K562 (cell line): Measurements from ENCODE around the gene SETDB2. TPM values are rescaled to one million over a fixed set of nuclear protein-coding genes. Genes with fewer than 3 reads are reported as not detected.

Source experiments
- ATAC-seq: fragments of 200-7000 bp; cut with Tn5 transposase; 3 replicates; pipeline ENCODE4 v1.9.1; 2020; ENCODE audit warnings: moderate library complexity
- BruUV-seq: library from RNA; stranded (reverse); fragments of 400-500 nt; replicated peaks from 2 replicates; lab custom pipeline; 2021; lab: Mats Ljungman, UMichigan
- CTCF ChIA-PET: fragments of 300-600 bp; formaldehyde crosslinking; extraction: SDS; loops from one replicate; lab custom pipeline; 2021; ENCODE audit warnings: low intra/inter-chr PET ratio; lab: Yijun Ruan, JAX
- POLR2A ChIA-PET: fragments of 300-600, 350-650 bp; sonication (Branson Sonifier 250); formaldehyde crosslinking; extraction: SDS; loops from one replicate; lab custom pipeline; 2021; ENCODE audit warnings: antibody characterized with exemption, inconsistent platforms; lab: Yijun Ruan, JAX
- DNase-seq, 4 experiments: peaks; one replicate each; pipeline versions ENCODE4 v3.0.0 to v3.0.0-alpha.2; 2011 to 2018; ENCODE audit warnings: low spot score in 3 of 4, mixed read lengths in 3 of 4; ENCODE audit errors: extremely low read depth in 1 of 4
- FAIRE-seq: peaks from 2 replicates; lab custom pipeline; 2011; peaks lifted over from hg19 to GRCh38; lab: Jason Lieb, UNC
- H2AFZ ChIP-seq: 2 replicates; pipeline ENCODE4 v1.6.0; 2011; ENCODE audit warnings: low read depth, low read length, control low read depth, inconsistent platforms
- H3K27ac ChIP-seq: fragments of 200-600 bp; 3 replicates; pipeline ENCODE4 v1.8.0; 2011; ENCODE audit warnings: low read depth, mild to moderate bottlenecking, control low read depth, inconsistent platforms, low read length, moderate library complexity, mixed read lengths; ENCODE audit errors: extremely low read depth
- H3K27me3 ChIP-seq, 2 experiments: fragments of 300-600 bp in 1 of 2; 2 replicates in 1 of 2; 3 replicates in 1 of 2; pipeline versions ENCODE4 v1.6.0 to v1.8.0; 2011; ENCODE audit warnings: inconsistent platforms in 2 of 2, low read length in 2 of 2, mild to moderate bottlenecking in 1 of 2, mixed read lengths in 1 of 2, moderate library complexity in 1 of 2; ENCODE audit not compliant: control insufficient read depth in 2 of 2, insufficient read depth in 2 of 2
- H3K36me3 ChIP-seq: fragments of 300-600 bp; 3 replicates; pipeline ENCODE4 v1.8.0; 2011; ENCODE audit warnings: mild to moderate bottlenecking, low read length, inconsistent platforms; ENCODE audit not compliant: control insufficient read depth, insufficient read depth
- H3K4me1 ChIP-seq, 2 experiments: fragments of 200-600 bp in 1 of 2; replicated peaks in 1 of 2; 2 replicates in 1 of 2; 3 replicates in 1 of 2; pipeline versions ENCODE4 v1.5.1 to v1.8.0; 2011; ENCODE audit warnings: inconsistent platforms in 2 of 2, low read length in 2 of 2, mild to moderate bottlenecking in 1 of 2, mixed read lengths in 1 of 2, moderate library complexity in 1 of 2; ENCODE audit not compliant: control insufficient read depth in 2 of 2, insufficient read depth in 2 of 2
- H3K4me2 ChIP-seq: 2 replicates; pipeline ENCODE4 v1.6.1; 2011; ENCODE audit warnings: low read length, control low read depth, inconsistent platforms, mixed read lengths; ENCODE audit not compliant: insufficient read depth
- H3K4me3 ChIP-seq: fragments of 200-600 bp; sonication (generic), shearing (Covaris generic); 2 replicates; pipeline ENCODE4 v1.5.1; 2016; ENCODE audit warnings: control low read depth, inconsistent platforms
- H3K79me2 ChIP-seq: fragments of 200-600 bp; 3 replicates; pipeline ENCODE4 v1.8.0; 2011; ENCODE audit warnings: low read length, inconsistent platforms; ENCODE audit not compliant: control insufficient read depth, insufficient read depth
- H3K9ac ChIP-seq, 2 experiments: 2 replicates each; pipeline versions ENCODE4 v1.6.0 to v1.6.1; 2011; ENCODE audit warnings: low read depth in 2 of 2, low read length in 2 of 2, control low read depth in 1 of 2, inconsistent platforms in 1 of 2, mild to moderate bottlenecking in 1 of 2, mixed read lengths in 1 of 2; ENCODE audit not compliant: insufficient read depth in 1 of 2
- H3K9me1 ChIP-seq: one replicate; pipeline ENCODE4 v1.6.0; 2011; ENCODE audit warnings: inconsistent platforms, mild to moderate bottlenecking, low read length, moderate library complexity; ENCODE audit not compliant: control insufficient read depth, insufficient read depth
- H3K9me3 ChIP-seq: replicated peaks from 2 replicates; pipeline ENCODE4 v1.5.1; 2011; ENCODE audit warnings: low read depth, low read length, inconsistent platforms; ENCODE audit not compliant: control insufficient read depth, insufficient read depth
- H4K20me1 ChIP-seq: replicated peaks from 2 replicates; pipeline ENCODE4 v1.6.1; 2011; ENCODE audit warnings: low read length, inconsistent platforms, mixed read lengths; ENCODE audit not compliant: control insufficient read depth, insufficient read depth
- ATF1 ChIP-seq, 2 experiments: fragments of 450-650 bp in 1 of 2; IDR thresholded peaks; 2 replicates each; pipeline ENCODE4 v1.6.1; 2016; ENCODE audit warnings: missing compliant biosample characterization in 1 of 2, missing genetic modification characterization in 1 of 2
- ELK3 ChIP-seq: fragments of 450-650 bp; formaldehyde crosslinking; IDR thresholded peaks from 2 replicates; pipeline ENCODE4 v1.4.0; 2020; ENCODE audit warnings: mild to moderate bottlenecking
- NRF1 ChIP-seq, 2 experiments: fragments of 450-650 bp; IDR thresholded peaks in 1 of 2; conservative IDR thresholded peaks in 1 of 2; 2 replicates each; pipeline ENCODE4 v1.6.1; 2014; ENCODE audit warnings: mild to moderate bottlenecking in 2 of 2
- NUFIP1 ChIP-seq: fragments of 450-650 bp; IDR thresholded peaks from 2 replicates; pipeline ENCODE4 v1.6.1; 2018; ENCODE audit not compliant: partially characterized antibody
- RFX7 ChIP-seq: fragments of 250-450 bp; sonication (Bioruptor Pico); IDR thresholded peaks from 2 replicates; pipeline ENCODE4 v1.5.1; 2021; ENCODE audit warnings: mild to moderate bottlenecking
- SMAD1 ChIP-seq: fragments of 150-350 bp; IDR thresholded peaks from 2 replicates; pipeline ENCODE4 v1.6.1; 2014; ENCODE audit warnings: low read length, low read depth; ENCODE audit not compliant: partially characterized antibody
- ZBTB7A ChIP-seq: IDR thresholded peaks from 2 replicates; pipeline ENCODE4 v1.6.1; 2011; ENCODE audit warnings: low read depth, mild to moderate bottlenecking, low read length, moderate library complexity, borderline replicate concordance; ENCODE audit not compliant: control insufficient read depth
- ZFP1 ChIP-seq: fragments of 450-650 bp; formaldehyde crosslinking; IDR thresholded peaks from 2 replicates; pipeline ENCODE4 v1.4.0; 2020; ENCODE audit warnings: mild to moderate bottlenecking, mixed read lengths
- ZNF324 ChIP-seq: fragments of 250-450 bp; sonication (Bioruptor Pico); IDR thresholded peaks from 2 replicates; pipeline ENCODE4 v1.4.0; 2020; ENCODE audit warnings: mild to moderate bottlenecking
- WGBS: fragments of 100-300 bp; shearing (Covaris generic); methylation state at CpG from one replicate; pipeline ENCODE4 v1.1.6; 2016; ENCODE audit warnings: low coverage, mixed read lengths; ENCODE audit not compliant: insufficient coverage; ENCODE audit errors: missing lambda C conversion rate; 5-methylcytosine and 5-hydroxymethylcytosine counted together
- in situ Hi-C: fragments of 300-500 bp; cut with MboI; formaldehyde crosslinking; loops from 4 replicates; pipeline ENCODE4 v1.15.0; 2018; ENCODE audit warnings: inconsistent platforms, mixed read lengths
- intact Hi-C: fragments of 100-400 bp; cut with micrococcal nuclease; formaldehyde crosslinking; loops from 2 replicates; pipeline ENCODE4 v1.14.2; 2022
- polyA plus RNA-seq, 8 experiments: library from polyadenylated mRNA; depleted of rRNA in 4 of 8; stranded (reverse) in 5 of 8; unstranded in 3 of 8; fragments of >200 nt; fragmentation: Nextera tagmentation in 2 of 8; fragmentation: Illumina TruSeq in 1 of 8; extraction: Ambion mirVana in 2 of 8; extraction: Trizol in 1 of 8; gene quantifications; 2 replicates each; pipeline versions ENCODE4 v1.2.1 to v1.2.3, GENCODE V29; 2011 to 2014; ENCODE audit warnings: inconsistent platforms in 1 of 8, missing spikeins in 1 of 8
- total RNA-seq, 7 experiments: library from RNA; depleted of rRNA in 6 of 7; stranded (reverse); fragments of >200 nt in 6 of 7; fragmentation: Illumina TruSeq in 2 of 7; extraction: Trizol in 2 of 7; gene quantifications; 2 replicates each; pipeline versions ENCODE4 v1.2.1 to v1.2.3, GENCODE V29; 2011 to 2021; ENCODE audit warnings: low replicate concordance in 1 of 7
- TF ChIP-seq, protein P1 (sequence below): sonication (generic); IDR thresholded peaks from 2 replicates; pipeline ENCODE4 v1.6.1; 2016
- TF ChIP-seq, protein P2 (sequence below): fragments of 200-400 bp; formaldehyde crosslinking; IDR thresholded peaks from 2 replicates; pipeline ENCODE4 v1.6.1; 2017; ENCODE audit warnings: mild to moderate bottlenecking, low read depth, low read length, moderate library complexity
- TF ChIP-seq, protein P3 (sequence below): fragments of 250-450 bp; sonication (Bioruptor Pico); IDR thresholded peaks from 2 replicates; pipeline ENCODE4 v1.8.0; 2021; ENCODE audit warnings: mild to moderate bottlenecking, moderate library complexity

SETDB2 gene
- total and polyA plus RNA-seq, 9 of the 15 experiments (the other 6 are each of a cell fraction or from before 2014, with no cell fraction given) = 1.0 to 9.0 (median 6.1) TPM

- in situ Hi-C loops = no loop called here
- CTCF ChIA-PET = no interaction called here
- Histone ChIP-seq H3K9me3 (no peaks in the 10 kb centered on the region), H3K27me3 (no peaks in the 10 kb centered on the region), H3K4me2 (no peak overlapping the region)
- TF ChIP-seq, protein P1, sequence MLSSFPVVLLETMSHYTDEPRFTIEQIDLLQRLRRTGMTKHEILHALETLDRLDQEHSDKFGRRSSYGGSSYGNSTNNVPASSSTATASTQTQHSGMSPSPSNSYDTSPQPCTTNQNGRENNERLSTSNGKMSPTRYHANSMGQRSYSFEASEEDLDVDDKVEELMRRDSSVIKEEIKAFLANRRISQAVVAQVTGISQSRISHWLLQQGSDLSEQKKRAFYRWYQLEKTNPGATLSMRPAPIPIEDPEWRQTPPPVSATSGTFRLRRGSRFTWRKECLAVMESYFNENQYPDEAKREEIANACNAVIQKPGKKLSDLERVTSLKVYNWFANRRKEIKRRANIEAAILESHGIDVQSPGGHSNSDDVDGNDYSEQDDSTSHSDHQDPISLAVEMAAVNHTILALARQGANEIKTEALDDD = no peak
- TF ChIP-seq, protein P2, sequence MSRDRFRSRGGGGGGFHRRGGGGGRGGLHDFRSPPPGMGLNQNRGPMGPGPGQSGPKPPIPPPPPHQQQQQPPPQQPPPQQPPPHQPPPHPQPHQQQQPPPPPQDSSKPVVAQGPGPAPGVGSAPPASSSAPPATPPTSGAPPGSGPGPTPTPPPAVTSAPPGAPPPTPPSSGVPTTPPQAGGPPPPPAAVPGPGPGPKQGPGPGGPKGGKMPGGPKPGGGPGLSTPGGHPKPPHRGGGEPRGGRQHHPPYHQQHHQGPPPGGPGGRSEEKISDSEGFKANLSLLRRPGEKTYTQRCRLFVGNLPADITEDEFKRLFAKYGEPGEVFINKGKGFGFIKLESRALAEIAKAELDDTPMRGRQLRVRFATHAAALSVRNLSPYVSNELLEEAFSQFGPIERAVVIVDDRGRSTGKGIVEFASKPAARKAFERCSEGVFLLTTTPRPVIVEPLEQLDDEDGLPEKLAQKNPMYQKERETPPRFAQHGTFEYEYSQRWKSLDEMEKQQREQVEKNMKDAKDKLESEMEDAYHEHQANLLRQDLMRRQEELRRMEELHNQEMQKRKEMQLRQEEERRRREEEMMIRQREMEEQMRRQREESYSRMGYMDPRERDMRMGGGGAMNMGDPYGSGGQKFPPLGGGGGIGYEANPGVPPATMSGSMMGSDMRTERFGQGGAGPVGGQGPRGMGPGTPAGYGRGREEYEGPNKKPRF = no peak
- TF ChIP-seq SMAD1 (no peak), ATF1 (CRISPR knock-in tag; IDR thresholded peaks at IDR 0.05) (no peak), ATF1 (tag; IDR thresholded peaks at IDR 0.05) (no peak), NRF1 (conservative IDR thresholded peaks at IDR 0.05 in 1 of 2, IDR thresholded peaks at IDR 0.05 in 1 of 2) (no peak), RFX7 (CRISPR knock-in tag) (no peak), ELK3 (CRISPR knock-in tag) (no peak), ZBTB7A (no peak), NUFIP1 (no peak), ZFP1 (CRISPR knock-in tag) (no peak), ZNF324 (CRISPR knock-in tag) (no peak)
- TF ChIP-seq, protein P3, sequence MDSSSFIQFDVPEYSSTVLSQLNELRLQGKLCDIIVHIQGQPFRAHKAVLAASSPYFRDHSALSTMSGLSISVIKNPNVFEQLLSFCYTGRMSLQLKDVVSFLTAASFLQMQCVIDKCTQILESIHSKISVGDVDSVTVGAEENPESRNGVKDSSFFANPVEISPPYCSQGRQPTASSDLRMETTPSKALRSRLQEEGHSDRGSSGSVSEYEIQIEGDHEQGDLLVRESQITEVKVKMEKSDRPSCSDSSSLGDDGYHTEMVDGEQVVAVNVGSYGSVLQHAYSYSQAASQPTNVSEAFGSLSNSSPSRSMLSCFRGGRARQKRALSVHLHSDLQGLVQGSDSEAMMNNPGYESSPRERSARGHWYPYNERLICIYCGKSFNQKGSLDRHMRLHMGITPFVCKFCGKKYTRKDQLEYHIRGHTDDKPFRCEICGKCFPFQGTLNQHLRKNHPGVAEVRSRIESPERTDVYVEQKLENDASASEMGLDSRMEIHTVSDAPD = no peak
- TF ChIP-seq, all 486 proteins: peak for 0
- no peak for ATAC-seq
- WGBS = 70% methylated on average over 7 of the region's 7 CpGs
- Histone ChIP-seq H3K4me1 (peaks cover 0 to 3% of the 10 kb centered on the region in 2 experiments; a peak in 2 of 5 replicates), H4K20me1 (no peaks in the 10 kb centered on the region), H3K27ac (no peak overlapping the region), H3K4me3 (no peak overlapping the region), H3K9me1 (no peaks in the 10 kb centered on the region), H3K9ac (no peak overlapping the region), H2AFZ (no peak overlapping the region), H3K36me3 (peaks cover 9% of the 10 kb centered on the region; the same call in 1 of the 3 replicates), H3K79me2 (no peaks in the 10 kb centered on the region)
- intact Hi-C loops = no loop called here
- FAIRE-seq = no peak
- BruUV-seq = no TSS peak
- DNase-seq = no peak
- POLR2A ChIA-PET = no interaction called here
Observed at GRCh38 chr13:49533591-49534269, 89.7 kb downstream of the SETDB2 start.
